Cardiac muscle cell (in vitro differentiated cells and primary cell): Measurements from ENCODE around the gene OSCP1. TPM values are rescaled to one million over a fixed set of nuclear protein-coding genes. Genes with fewer than 3 reads are reported as not detected.

Experiments
- DNase-seq, 2 donors: peaks; one replicate each; pipeline versions ENCODE4 v3.0.0 to v3.0.0-alpha.2; 2010 to 2017; ENCODE audit warnings: low read depth in 1 of 2, low spot score in 1 of 2
- H3K27ac ChIP-seq: fragments of 200-600 bp; sonication (generic); 2 replicates; pipeline ENCODE4 v1.5.1; 2016
- H3K27me3 ChIP-seq: fragments of 200-600 bp; sonication (generic); 2 replicates; pipeline ENCODE4 v1.6.0; 2016; ENCODE audit warnings: control low read depth
- H3K36me3 ChIP-seq: fragments of 200-600 bp; sonication (generic); 2 replicates; pipeline ENCODE4 v1.5.1; 2016; ENCODE audit warnings: control low read depth
- H3K4me1 ChIP-seq: fragments of 200-600 bp; sonication (generic); 2 replicates; pipeline ENCODE4 v1.8.1; 2017; ENCODE audit warnings: low read depth, mild to moderate bottlenecking, mixed run types
- H3K4me3 ChIP-seq: fragments of 200-600 bp; sonication (generic); 2 replicates; pipeline ENCODE4 v1.5.1; 2016; ENCODE audit warnings: mild to moderate bottlenecking
- H3K9me3 ChIP-seq: fragments of 200-600 bp; sonication (generic); 2 replicates; pipeline ENCODE4 v1.5.1; 2017; ENCODE audit warnings: low read depth, mild to moderate bottlenecking, control low read depth
- polyA plus RNA-seq: library from polyadenylated mRNA; unstranded; fragments of >200 nt; fragmentation: Nextera tagmentation; extraction: Ambion mirVana; gene quantifications from 2 replicates; pipeline ENCODE4 v1.2.1, GENCODE V29; 2016
- total RNA-seq: library from RNA; depleted of rRNA; stranded (reverse); fragments of >200 nt; gene quantifications from 2 replicates; pipeline ENCODE4 v1.2.3, GENCODE V29; 2016
- TF ChIP-seq, protein P1 (sequence below): IDR thresholded peaks from 2 replicates; pipeline ENCODE4 v1.5.1; 2012; ENCODE audit warnings: low read depth, mild to moderate bottlenecking, low read length

OSCP1 gene
- total and polyA plus RNA-seq, 2 experiments from 2014 or later, result 18.5 to 19.5 TPM

DNA sequence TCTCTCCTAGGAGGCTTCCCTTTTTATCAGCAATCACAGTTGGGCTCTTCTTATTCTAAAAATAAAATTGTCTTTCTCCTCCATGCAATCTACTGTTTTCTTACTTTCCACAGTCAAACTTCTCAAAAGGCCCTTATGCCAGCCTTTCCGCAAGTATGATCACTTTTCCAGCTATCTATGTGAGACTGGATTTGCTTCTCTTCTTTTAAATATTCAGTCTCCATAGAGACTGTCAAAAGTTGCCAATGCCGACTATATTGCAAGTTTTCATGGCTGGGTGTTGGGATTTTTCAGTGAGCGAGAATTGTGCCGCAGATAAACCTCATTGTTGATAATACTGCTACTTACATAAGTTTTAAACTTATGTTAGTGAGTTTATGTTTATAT is 47.8 kb downstream of the OSCP1 start:
- H3K27ac ChIP-seq, result no peak overlapping the region
- no peaks in the 10 kb centered on the region for H3K36me3 ChIP-seq
- no peaks in the 10 kb centered on the region for H3K27me3 ChIP-seq
- H3K9me3 ChIP-seq, result no peaks in the 10 kb centered on the region
- TF ChIP-seq, protein P1, sequence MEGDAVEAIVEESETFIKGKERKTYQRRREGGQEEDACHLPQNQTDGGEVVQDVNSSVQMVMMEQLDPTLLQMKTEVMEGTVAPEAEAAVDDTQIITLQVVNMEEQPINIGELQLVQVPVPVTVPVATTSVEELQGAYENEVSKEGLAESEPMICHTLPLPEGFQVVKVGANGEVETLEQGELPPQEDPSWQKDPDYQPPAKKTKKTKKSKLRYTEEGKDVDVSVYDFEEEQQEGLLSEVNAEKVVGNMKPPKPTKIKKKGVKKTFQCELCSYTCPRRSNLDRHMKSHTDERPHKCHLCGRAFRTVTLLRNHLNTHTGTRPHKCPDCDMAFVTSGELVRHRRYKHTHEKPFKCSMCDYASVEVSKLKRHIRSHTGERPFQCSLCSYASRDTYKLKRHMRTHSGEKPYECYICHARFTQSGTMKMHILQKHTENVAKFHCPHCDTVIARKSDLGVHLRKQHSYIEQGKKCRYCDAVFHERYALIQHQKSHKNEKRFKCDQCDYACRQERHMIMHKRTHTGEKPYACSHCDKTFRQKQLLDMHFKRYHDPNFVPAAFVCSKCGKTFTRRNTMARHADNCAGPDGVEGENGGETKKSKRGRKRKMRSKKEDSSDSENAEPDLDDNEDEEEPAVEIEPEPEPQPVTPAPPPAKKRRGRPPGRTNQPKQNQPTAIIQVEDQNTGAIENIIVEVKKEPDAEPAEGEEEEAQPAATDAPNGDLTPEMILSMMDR, result no peak
- H3K4me3 ChIP-seq, result no peak overlapping the region
- H3K4me1 ChIP-seq, result no peaks in the 10 kb centered on the region
- no peak for DNase-seq

DNA sequence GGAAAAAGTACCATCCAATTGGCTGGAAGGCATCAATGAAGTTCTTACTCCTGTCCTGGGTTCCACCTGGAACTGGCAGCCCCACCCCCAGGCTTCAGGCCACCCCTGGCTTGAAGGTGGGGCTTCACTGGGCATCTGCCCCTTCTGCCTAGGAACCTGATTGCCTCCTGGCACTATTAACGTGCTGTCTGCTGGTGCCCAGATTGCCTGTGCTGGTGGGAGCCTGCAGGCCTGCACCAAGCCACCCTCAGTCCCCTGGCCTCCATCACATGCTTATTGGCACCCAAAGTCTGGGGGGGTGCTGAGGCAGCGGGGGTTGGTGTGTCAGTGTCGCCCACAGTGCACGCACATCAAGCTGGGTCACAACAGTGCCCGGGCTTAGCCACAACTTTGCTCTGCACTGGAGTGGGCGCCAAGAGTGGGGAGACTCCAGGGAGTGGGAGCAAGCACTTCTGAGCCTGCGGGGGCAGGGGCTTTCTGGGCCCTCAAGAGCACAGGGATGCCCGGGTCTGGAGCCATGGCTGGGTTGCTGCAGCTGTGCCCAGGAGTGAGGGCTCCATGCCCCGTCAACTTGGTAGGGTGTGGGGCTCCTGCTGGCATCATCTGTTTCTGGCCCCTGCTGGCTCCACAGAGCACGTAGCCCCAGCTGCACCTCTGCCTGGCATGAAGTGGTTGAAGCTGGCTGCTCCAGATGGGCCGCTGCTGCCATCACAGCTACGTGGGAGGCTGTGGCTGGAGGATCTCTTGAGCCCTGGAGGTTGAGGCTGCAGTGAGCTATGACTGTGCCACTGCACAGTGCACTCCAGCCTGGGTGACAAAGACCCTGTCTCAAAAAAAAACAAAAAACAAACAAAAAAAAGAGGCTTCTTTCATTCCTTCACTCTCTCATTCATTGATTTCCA is 48.4 kb downstream of the OSCP1 start:
- Histone ChIP-seq H3K36me3 (no peaks in the 10 kb centered on the region), H3K4me3 (peak overlapping the region; percentile 60), H3K27me3 (no peaks in the 10 kb centered on the region), H3K27ac (peak overlapping the region; percentile 93), H3K9me3 (no peaks in the 10 kb centered on the region), H3K4me1 (peaks cover 3% of the 10 kb centered on the region)
- TF ChIP-seq, protein P1, result no peak
- DNase-seq, result no peak

DNA sequence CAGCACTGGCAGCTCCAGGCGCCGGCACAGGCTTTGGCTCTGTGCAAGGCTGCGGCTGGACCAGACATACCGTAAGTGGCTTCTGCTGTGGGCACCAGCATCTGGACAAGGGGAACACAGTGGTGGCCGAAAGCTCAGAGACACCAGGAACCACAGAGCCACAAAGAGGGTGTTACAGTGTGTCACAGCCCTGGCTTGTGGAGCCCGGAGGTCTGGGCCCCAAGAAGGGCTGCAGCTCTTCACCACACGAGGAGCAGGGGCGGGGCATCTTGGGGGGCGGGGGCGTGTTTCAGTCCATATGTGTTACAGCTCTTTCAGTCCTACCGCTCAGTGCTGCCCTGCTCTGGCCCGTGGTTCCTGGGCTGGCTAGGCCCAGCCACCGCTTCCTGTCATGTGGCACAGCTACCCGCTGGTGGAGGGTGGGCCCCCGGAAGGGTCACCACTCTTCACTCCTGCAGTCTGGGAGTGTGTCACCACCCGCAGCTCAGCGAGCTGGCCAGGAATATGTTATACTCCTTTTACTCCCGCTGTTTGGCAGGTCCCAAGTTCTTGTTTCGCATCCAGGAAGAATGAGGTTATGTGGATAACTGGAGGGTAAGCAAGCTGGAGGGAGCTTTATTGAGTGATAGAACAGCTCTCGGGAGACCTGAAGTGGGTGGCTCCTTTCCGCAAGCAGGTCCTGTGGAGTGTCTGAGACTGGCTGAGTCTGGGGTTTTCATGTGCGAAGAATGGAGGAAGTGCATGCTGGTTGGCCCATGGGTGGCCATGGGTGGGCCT is 49.2 kb downstream of the OSCP1 start:
- Histone ChIP-seq H3K4me3 (peak overlapping the region; percentile 60), H3K27ac (peak overlapping the region; percentile 93), H3K4me1 (peaks cover 5% of the 10 kb centered on the region), H3K36me3 (no peaks in the 10 kb centered on the region), H3K9me3 (no peaks in the 10 kb centered on the region), H3K27me3 (no peaks in the 10 kb centered on the region)
- DNase-seq, result peak; percentile 72 to 92
- TF ChIP-seq, protein P1, result no peak

DNA sequence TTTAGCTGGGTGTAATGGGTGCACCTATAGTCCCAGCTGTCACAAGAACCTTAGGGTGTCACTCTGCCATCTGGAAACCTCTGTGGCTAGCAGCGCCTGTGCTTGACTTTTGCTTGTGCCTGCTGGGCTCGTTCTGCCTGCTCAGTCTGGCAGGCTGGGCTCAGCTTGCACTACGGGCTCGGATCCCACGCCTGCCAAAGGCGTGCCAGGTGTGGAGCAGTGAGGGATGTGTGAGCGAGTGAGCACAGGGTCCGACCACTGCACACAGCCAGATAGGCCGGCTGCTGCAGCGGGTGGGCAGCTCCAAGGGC is 49.8 kb downstream of the OSCP1 start:
- TF ChIP-seq, protein P1, result no peak
- no peaks in the 10 kb centered on the region for H3K36me3 ChIP-seq
- H3K27ac ChIP-seq, result peak overlapping the region; percentile 93
- peak overlapping the region; percentile 60 for H3K4me3 ChIP-seq
- DNase-seq, result peak in 1 of 2 donors; percentile 2
- no peaks in the 10 kb centered on the region for H3K27me3 ChIP-seq
- H3K9me3 ChIP-seq, result no peaks in the 10 kb centered on the region
- peaks cover 5% of the 10 kb centered on the region for H3K4me1 ChIP-seq

DNA sequence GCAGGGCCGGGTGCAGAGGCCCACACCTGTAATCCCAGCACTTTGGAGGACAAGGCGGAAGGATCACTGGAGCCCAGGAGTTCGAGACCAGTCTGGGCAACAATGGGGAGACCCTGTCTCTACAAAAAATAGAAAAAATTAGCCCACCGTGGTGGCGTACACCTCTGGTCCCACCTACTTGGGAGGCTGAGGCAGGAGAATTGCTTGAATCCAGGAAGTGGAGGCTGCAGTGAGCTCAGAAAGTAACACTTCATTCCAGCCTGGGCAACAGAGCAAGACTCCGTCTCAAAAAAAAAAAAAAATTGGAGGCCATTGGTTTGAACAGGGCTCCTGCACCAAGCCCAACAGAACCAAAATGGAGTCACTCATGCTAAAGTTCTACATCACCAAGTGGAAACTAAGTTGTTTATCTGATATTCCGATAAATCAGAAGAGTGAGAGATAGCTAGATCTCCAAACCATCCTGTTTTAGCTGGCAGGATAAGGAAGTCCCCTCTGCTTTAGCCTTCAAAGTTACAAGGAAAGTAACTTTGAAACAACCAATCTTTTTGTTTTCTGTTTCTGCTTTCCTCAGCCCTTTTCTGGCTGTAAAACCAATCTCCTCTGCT is 51.8 kb downstream of the OSCP1 start:
- no peaks in the 10 kb centered on the region for H3K27me3 ChIP-seq
- H3K4me3 ChIP-seq, result no peak overlapping the region
- TF ChIP-seq, protein P1, result no peak
- no peak overlapping the region for H3K27ac ChIP-seq
- peaks cover 4% of the 10 kb centered on the region for H3K36me3 ChIP-seq
- DNase-seq, result no peak
- H3K4me1 ChIP-seq, result peaks cover 5% of the 10 kb centered on the region
- no peaks in the 10 kb centered on the region for H3K9me3 ChIP-seq
